ENCODE measurements around the gene BOC. TPM values are rescaled to one million over a fixed set of nuclear protein-coding genes. Genes with fewer than 3 reads are reported as not detected.

BOC gene
- total and polyA plus RNA-seq, 10 of the 15 experiments (the other 5 are each of a cell fraction or from before 2014, with no cell fraction given): 0.18 TPM; not detected in 9

- BruUV-seq (replicated peaks): no TSS peak
- no peak overlapping the region for H3K27ac ChIP-seq (ENCODE audit: control insufficient read depth, insufficient read depth)
- CTCF ChIA-PET: interaction anchor here (1.7 kb wide), 1 partner anchor 20 kb away, joined by 4 read pairs; no protein-coding TSS in a partner anchor
- H3K79me2 ChIP-seq (ENCODE audit: control insufficient read depth, insufficient read depth, low read length): no peaks in the 10 kb centered on the region
- intact Hi-C loops (cut with micrococcal nuclease; ENCODE audit: unreplicated experiment) (no loop called here), in situ Hi-C loops (cut with MboI) (no loop called here)
- no peak for TF ChIP-seq TARDBP (IDR thresholded peaks at IDR 0.05; ENCODE audit: borderline replicate concordance)
- no peak for TF ChIP-seq ZNF592 (IDR thresholded peaks at IDR 0.05)
- no peak for TF ChIP-seq CBFB (IDR thresholded peaks at IDR 0.05; ENCODE audit: low read depth)
- TF ChIP-seq YBX1 (IDR thresholded peaks at IDR 0.05): no peak
- no peak for TF ChIP-seq E2F8 (IDR thresholded peaks at IDR 0.05; ENCODE audit: low read depth, partially characterized antibody)
- TF ChIP-seq POLR2A (IDR thresholded peaks at IDR 0.05; ENCODE audit: low read depth, low read length): no peak
- no peak for TF ChIP-seq ZNF217 (IDR thresholded peaks at IDR 0.05)
- no peak for TF ChIP-seq NR2C2 (IDR thresholded peaks at IDR 0.05; ENCODE audit: borderline replicate concordance, control insufficient read depth, insufficient read length, low read depth)
- no peak for TF ChIP-seq NR2C1 (IDR thresholded peaks at IDR 0.05)
- no peak for TF ChIP-seq TCF3 (IDR thresholded peaks at IDR 0.05; ENCODE audit: borderline replicate concordance, insufficient read depth, low read depth, low read length)
- no peak for TF ChIP-seq ZBED1 (IDR thresholded peaks at IDR 0.05; ENCODE audit: borderline replicate concordance)
- no peak for TF ChIP-seq ATF7 (IDR thresholded peaks at IDR 0.05; ENCODE audit: low read depth)
- no peak for TF ChIP-seq MXI1 (IDR thresholded peaks at IDR 0.05; ENCODE audit: low read depth, low read length)
- TF ChIP-seq SIN3A (IDR thresholded peaks at IDR 0.05; ENCODE audit: low read depth, low read length): no peak
- WGBS (ENCODE audit: insufficient coverage, insufficient replicate concordance, low lambda C conversion rate, missing lambda C conversion rate): 54% methylated on average over 5 of the region's 5 CpGs
- POLR2A ChIA-PET: no interaction called here
- H3K4me3 ChIP-seq: no peak overlapping the region
- RAD21 ChIA-PET (ENCODE audit: unreplicated experiment): no interaction called here
- H3K4me2 ChIP-seq (ENCODE audit: control insufficient read depth, insufficient read depth): no peak overlapping the region
- H3K36me3 ChIP-seq (ENCODE audit: control insufficient read depth in 2 of 2, insufficient read depth in 2 of 2, low read length in 1 of 2): no peaks in the 10 kb centered on the region
- FAIRE-seq (no peak), ATAC-seq (no peak), DNase-seq (ENCODE audit: low read depth, low spot score) (no peak)
- no peaks in the 10 kb centered on the region for H3K9me3 ChIP-seq (replicated peaks; ENCODE audit: control insufficient read depth, insufficient read depth, low read length)
- peaks cover 5 to 28% of the 10 kb centered on the region in 2 experiments for H3K27me3 ChIP-seq (replicated peaks in 1 of 2; ENCODE audit: control insufficient read depth in 2 of 2, insufficient read depth in 2 of 2, low read length in 1 of 2)
- H3K9ac ChIP-seq (ENCODE audit: control insufficient read depth, insufficient read depth, low read length): no peak overlapping the region
- no peak overlapping the region for H2AFZ ChIP-seq (ENCODE audit: control insufficient read depth, low read depth, low read length)
- no peaks in the 10 kb centered on the region for H4K20me1 ChIP-seq (ENCODE audit: control insufficient read depth, insufficient read depth)
- SMC1A ChIA-PET (ENCODE audit: uncharacterized antibody, unreplicated experiment): interaction anchor here (0.7 kb wide), 1 partner anchor 29 kb away, joined by 3 read pairs; no protein-coding TSS in a partner anchor
- H3K4me1 ChIP-seq (ENCODE audit: control insufficient read depth, insufficient read depth, low read length): no peaks in the 10 kb centered on the region
Observed at GRCh38 chr3:113216393-113216792, 5.0 kb downstream of the BOC start.

All from GM12878 (cell line).